OCI-LY3 (cell line): Measurements from ENCODE around the gene KHNYN.

Source experiments
- CTCF ChIP-seq: fragments of 200-600, 300-600 bp; sonication (generic); IDR thresholded peaks from 2 replicates; pipeline ENCODE4 v1.5.1; 2014; ENCODE audit warnings: antibody characterized with exemption, low read length, low read depth
- EZH2phosphoT487 ChIP-seq: fragments of 200-600 bp; shearing (Covaris generic); IDR thresholded peaks from 2 replicates; pipeline ENCODE4 v1.6.1; 2018; ENCODE audit warnings: antibody characterized with exemption, mixed run types, low read depth

DNA sequence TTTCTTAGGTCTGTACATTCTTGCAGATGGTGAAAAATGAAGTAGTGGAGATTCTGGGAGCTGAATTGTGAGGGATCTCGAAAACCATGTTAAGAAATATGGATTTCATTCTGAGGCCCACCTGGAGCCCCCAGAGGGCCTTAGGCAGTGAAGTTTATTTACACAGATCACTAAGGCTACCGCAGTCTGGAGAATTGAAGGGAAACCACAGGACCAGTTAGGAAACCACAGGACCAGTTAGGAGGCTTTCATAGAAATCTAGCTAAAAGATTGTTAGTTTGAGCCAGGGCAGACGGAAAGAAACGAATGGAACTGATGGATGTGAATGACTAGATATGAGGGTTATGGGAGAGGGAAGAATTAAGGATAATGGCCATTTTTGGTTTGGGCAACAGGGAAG is 7.5 kb upstream of the KHNYN start:
- no peak for TF ChIP-seq CTCF
- TF ChIP-seq EZH2phosphoT487: no peak
